Loucy (cell line): ENCODE results near the gene TTC6.

Source experiments
- H2AFZ ChIP-seq: fragments of 200-600 bp; sonication (generic); 2 replicates; pipeline ENCODE4 v1.6.0; 2016; ENCODE audit warnings: antibody characterized with exemption, mild to moderate bottlenecking, low read length, moderate library complexity
- H3F3A ChIP-seq: fragments of 200-600 bp; 2 replicates; pipeline ENCODE4 v1.6.0; 2016; ENCODE audit warnings: antibody characterized with exemption, low read depth, mild to moderate bottlenecking
- H3K27me3 ChIP-seq: fragments of 200-600 bp; sonication (generic); 2 replicates; pipeline ENCODE4 v1.6.1; 2014; ENCODE audit warnings: low read length, mild to moderate bottlenecking; ENCODE audit not compliant: insufficient read depth, poor library complexity, severe bottlenecking
- H3K36me3 ChIP-seq: fragments of 200-600 bp; sonication (generic); 2 replicates; pipeline ENCODE4 v1.6.1; 2016; ENCODE audit warnings: low read length; ENCODE audit not compliant: insufficient read depth
- H3K4me1 ChIP-seq: fragments of 200-600 bp; sonication (generic); 2 replicates; pipeline ENCODE4 v1.5.1; 2014; ENCODE audit warnings: low read length, mild to moderate bottlenecking; ENCODE audit not compliant: insufficient read depth, poor library complexity, severe bottlenecking
- H3K4me2 ChIP-seq: fragments of 200-600 bp; sonication (generic); 2 replicates; pipeline ENCODE4 v1.6.0; 2014; ENCODE audit warnings: antibody characterized with exemption, low read length, low read depth, mild to moderate bottlenecking; ENCODE audit not compliant: poor library complexity, severe bottlenecking
- H3K4me3 ChIP-seq: fragments of 200-600 bp; sonication (generic); 2 replicates; pipeline ENCODE4 v1.5.1; 2014; ENCODE audit warnings: low read length, mild to moderate bottlenecking, mixed read lengths; ENCODE audit not compliant: poor library complexity, severe bottlenecking
- H3K79me2 ChIP-seq: fragments of 200-600 bp; sonication (generic); 2 replicates; pipeline ENCODE4 v1.6.1; 2014; ENCODE audit warnings: low read length; ENCODE audit not compliant: insufficient read depth
- H3K9ac ChIP-seq: fragments of 200-600 bp; sonication (generic); 2 replicates; pipeline ENCODE4 v1.6.0; 2014; ENCODE audit warnings: mild to moderate bottlenecking, low read depth, low read length, moderate library complexity; ENCODE audit not compliant: poor library complexity, severe bottlenecking
- H3K9me2 ChIP-seq: fragments of 200-600 bp; sonication (generic); replicated peaks from 2 replicates; pipeline ENCODE4 v1.6.1; 2016; ENCODE audit warnings: low read depth, low read length, mixed read lengths
- H3K9me3 ChIP-seq: fragments of 200-600 bp; sonication (generic); 2 replicates; pipeline ENCODE4 v1.6.1; 2014; ENCODE audit warnings: mild to moderate bottlenecking, antibody characterized with exemption, low read length, low read depth; ENCODE audit not compliant: insufficient read depth
- H4K20me1 ChIP-seq: fragments of 200-600 bp; sonication (generic); 2 replicates; pipeline ENCODE4 v1.6.0; 2014; ENCODE audit warnings: antibody characterized with exemption, low read length, mild to moderate bottlenecking; ENCODE audit not compliant: insufficient read depth, poor library complexity, severe bottlenecking
- CTCF ChIP-seq: fragments of 200-600 bp; sonication (generic); conservative IDR thresholded peaks from 2 replicates; pipeline ENCODE4 v1.5.1; 2014; ENCODE audit warnings: mild to moderate bottlenecking, antibody characterized with exemption, low read length
- EZH2phosphoT487 ChIP-seq: fragments of 200-600 bp; IDR thresholded peaks from 2 replicates; pipeline ENCODE4 v1.6.1; 2018; ENCODE audit warnings: antibody characterized with exemption, mild to moderate bottlenecking, moderate library complexity, borderline replicate concordance

Gene TTC6

GRCh38 chr14:37606678-37607077, 11.2 kb downstream of the TTC6 start:
- TF ChIP-seq CTCF (no peak), EZH2phosphoT487 (no peak)
- H3K27me3 ChIP-seq, result no peaks in the 10 kb centered on the region
- no peaks in the 10 kb centered on the region for H3K9me2 ChIP-seq
- no peak overlapping the region for H3K4me3 ChIP-seq
- no peaks in the 10 kb centered on the region for H3K4me1 ChIP-seq
- peaks cover 2% of the 10 kb centered on the region; the same call in 1 of the 2 replicates for H3K9me3 ChIP-seq
- H3F3A ChIP-seq, result no peaks in the 10 kb centered on the region
- H4K20me1 ChIP-seq, result no peaks in the 10 kb centered on the region
- no peak overlapping the region for H3K9ac ChIP-seq
- no peak overlapping the region for H2AFZ ChIP-seq
- H3K79me2 ChIP-seq, result no peaks in the 10 kb centered on the region
- H3K4me2 ChIP-seq, result no peak overlapping the region
- no peaks in the 10 kb centered on the region for H3K36me3 ChIP-seq

GRCh38 chr14:37608649-37609048, 13.2 kb downstream of the TTC6 start:
- H3K9me3 ChIP-seq, result peaks cover 2% of the 10 kb centered on the region; the same call in 1 of the 2 replicates
- H3K9ac ChIP-seq, result no peak overlapping the region
- no peaks in the 10 kb centered on the region for H3K4me1 ChIP-seq
- H3F3A ChIP-seq, result no peaks in the 10 kb centered on the region
- H3K79me2 ChIP-seq, result no peaks in the 10 kb centered on the region
- no peaks in the 10 kb centered on the region for H4K20me1 ChIP-seq
- no peaks in the 10 kb centered on the region for H3K27me3 ChIP-seq
- no peaks in the 10 kb centered on the region for H3K36me3 ChIP-seq
- no peak overlapping the region for H3K4me2 ChIP-seq
- no peaks in the 10 kb centered on the region for H3K9me2 ChIP-seq
- H3K4me3 ChIP-seq, result no peak overlapping the region
- no peak for TF ChIP-seq CTCF
- no peak for TF ChIP-seq EZH2phosphoT487
- H2AFZ ChIP-seq, result no peak overlapping the region

GRCh38 chr14:37610945-37611523, 15.6 kb downstream of the TTC6 start:
- Histone ChIP-seq H3K27me3 (no peaks in the 10 kb centered on the region), H3K4me3 (no peak overlapping the region), H3K4me2 (no peak overlapping the region), H3K79me2 (no peaks in the 10 kb centered on the region), H3K9me3 (peaks cover 5% of the 10 kb centered on the region; the same call in 1 of the 2 replicates), H3K9me2 (no peaks in the 10 kb centered on the region), H2AFZ (no peak overlapping the region), H3K9ac (no peak overlapping the region), H3K36me3 (no peaks in the 10 kb centered on the region), H3F3A (no peaks in the 10 kb centered on the region), H4K20me1 (no peaks in the 10 kb centered on the region), H3K4me1 (no peaks in the 10 kb centered on the region)
- TF ChIP-seq CTCF, result no peak
- no peak for TF ChIP-seq EZH2phosphoT487
